ENCODE data around the gene DNLZ. TPM values are rescaled to one million over a fixed set of nuclear protein-coding genes. Genes with fewer than 3 reads are reported as not detected.

DNLZ gene
- total and polyA plus RNA-seq, 2 donors (not counting 1 experiment from before 2014, with no cell fraction given): 7.4 to 14.2 TPM

GRCh38 chr9:136343121-136343883 is 20.2 kb downstream of the DNLZ start:
- H3K79me2 ChIP-seq (ENCODE audit: control insufficient read depth, insufficient read depth, low read length): no peaks in the 10 kb centered on the region
- H4K20me1 ChIP-seq (ENCODE audit: control insufficient read depth, extremely low read depth, insufficient read depth, low read length): no peaks in the 10 kb centered on the region
- H3K4me3 ChIP-seq (replicated peaks in 1 of 4; ENCODE audit: control extremely low read depth in 1 of 4, insufficient read depth in 1 of 4, low read depth in 3 of 4, low read length in 4 of 4): no peak overlapping the region
- H3K9me3 ChIP-seq (ENCODE audit: control insufficient read depth, insufficient read depth, low read depth, low read length): no peaks in the 10 kb centered on the region
- no peak overlapping the region for H2AFZ ChIP-seq (ENCODE audit: low read length)
- DNase-seq (ENCODE audit: low read depth in 2 of 2): no peak
- H3K4me2 ChIP-seq (ENCODE audit: extremely low read depth, insufficient read depth, low read length): no peak overlapping the region
- H3K36me3 ChIP-seq (ENCODE audit: control insufficient read depth, insufficient read depth, low read length): peaks cover 31% of the 10 kb centered on the region
- no peaks in the 10 kb centered on the region for H3K27me3 ChIP-seq (ENCODE audit: control insufficient read depth, insufficient read depth, low read length)
- H3K9ac ChIP-seq (ENCODE audit: insufficient read depth, low read length): no peak overlapping the region
- H3K4me1 ChIP-seq (ENCODE audit: control insufficient read depth, extremely low read depth, insufficient read depth, low read length): peaks cover 22% of the 10 kb centered on the region
- no peak overlapping the region for H3K27ac ChIP-seq (ENCODE audit: insufficient read depth, low read length)
- TF ChIP-seq CTCF (conservative IDR thresholded peaks at IDR 0.05 in 1 of 2, IDR thresholded peaks at IDR 0.05 in 1 of 2; ENCODE audit: low read depth in 1 of 2, low read length in 2 of 2) (no peak), EZH2 (IDR thresholded peaks at IDR 0.05; ENCODE audit: low read length, missing control alignments) (no peak)

- Histone ChIP-seq H3K4me3 (replicated peaks in 1 of 4; ENCODE audit: control extremely low read depth in 1 of 4, insufficient read depth in 1 of 4, low read depth in 3 of 4, low read length in 4 of 4) (peak overlapping the region in 1 of 4 experiments; percentile 17), H3K4me1 (ENCODE audit: control insufficient read depth, extremely low read depth, insufficient read depth, low read length) (peaks cover 22% of the 10 kb centered on the region), H2AFZ (ENCODE audit: low read length) (no peak overlapping the region), H3K27ac (ENCODE audit: insufficient read depth, low read length) (no peak overlapping the region), H3K4me2 (ENCODE audit: extremely low read depth, insufficient read depth, low read length) (no peak overlapping the region), H4K20me1 (ENCODE audit: control insufficient read depth, extremely low read depth, insufficient read depth, low read length) (no peaks in the 10 kb centered on the region), H3K27me3 (ENCODE audit: control insufficient read depth, insufficient read depth, low read length) (no peaks in the 10 kb centered on the region), H3K79me2 (ENCODE audit: control insufficient read depth, insufficient read depth, low read length) (no peaks in the 10 kb centered on the region), H3K36me3 (ENCODE audit: control insufficient read depth, insufficient read depth, low read length) (peaks cover 38% of the 10 kb centered on the region), H3K9me3 (ENCODE audit: control insufficient read depth, insufficient read depth, low read depth, low read length) (no peaks in the 10 kb centered on the region), H3K9ac (ENCODE audit: insufficient read depth, low read length) (no peak overlapping the region)
- no peak for TF ChIP-seq CTCF (conservative IDR thresholded peaks at IDR 0.05 in 1 of 2, IDR thresholded peaks at IDR 0.05 in 1 of 2; ENCODE audit: low read depth in 1 of 2, low read length in 2 of 2)
- TF ChIP-seq EZH2 (IDR thresholded peaks at IDR 0.05; ENCODE audit: low read length, missing control alignments): no peak
- DNase-seq (ENCODE audit: low read depth in 2 of 2): peak; percentile 70 to 84
Observed at GRCh38 chr9:136342181-136343120, 21.1 kb downstream of the DNLZ start.

- Histone ChIP-seq H4K20me1 (ENCODE audit: control insufficient read depth, extremely low read depth, insufficient read depth, low read length) (no peaks in the 10 kb centered on the region), H3K4me1 (ENCODE audit: control insufficient read depth, extremely low read depth, insufficient read depth, low read length) (peaks cover 22% of the 10 kb centered on the region), H3K79me2 (ENCODE audit: control insufficient read depth, insufficient read depth, low read length) (no peaks in the 10 kb centered on the region), H3K4me2 (ENCODE audit: extremely low read depth, insufficient read depth, low read length) (no peak overlapping the region), H2AFZ (ENCODE audit: low read length) (no peak overlapping the region), H3K36me3 (ENCODE audit: control insufficient read depth, insufficient read depth, low read length) (peaks cover 43% of the 10 kb centered on the region), H3K27me3 (ENCODE audit: control insufficient read depth, insufficient read depth, low read length) (no peaks in the 10 kb centered on the region), H3K9me3 (ENCODE audit: control insufficient read depth, insufficient read depth, low read depth, low read length) (no peaks in the 10 kb centered on the region), H3K27ac (ENCODE audit: insufficient read depth, low read length) (no peak overlapping the region), H3K4me3 (replicated peaks in 1 of 4; ENCODE audit: control extremely low read depth in 1 of 4, insufficient read depth in 1 of 4, low read depth in 3 of 4, low read length in 4 of 4) (no peak overlapping the region), H3K9ac (ENCODE audit: insufficient read depth, low read length) (no peak overlapping the region)
- TF ChIP-seq CTCF (conservative IDR thresholded peaks at IDR 0.05 in 1 of 2, IDR thresholded peaks at IDR 0.05 in 1 of 2; ENCODE audit: low read depth in 1 of 2, low read length in 2 of 2) (no peak), EZH2 (IDR thresholded peaks at IDR 0.05; ENCODE audit: low read length, missing control alignments) (no peak)
- DNase-seq (ENCODE audit: low read depth in 2 of 2): no peak
Observed at GRCh38 chr9:136341769-136342168, 21.8 kb downstream of the DNLZ start.

Measured in fibroblast of lung (primary cell).